ENCODE results near the gene PTPN22. TPM values are rescaled to one million over a fixed set of nuclear protein-coding genes. Genes with fewer than 3 reads are reported as not detected.

Gene PTPN22
- total and polyA plus RNA-seq, 7 donors: 0.71 to 4.4 (median 1.8) TPM

DNA sequence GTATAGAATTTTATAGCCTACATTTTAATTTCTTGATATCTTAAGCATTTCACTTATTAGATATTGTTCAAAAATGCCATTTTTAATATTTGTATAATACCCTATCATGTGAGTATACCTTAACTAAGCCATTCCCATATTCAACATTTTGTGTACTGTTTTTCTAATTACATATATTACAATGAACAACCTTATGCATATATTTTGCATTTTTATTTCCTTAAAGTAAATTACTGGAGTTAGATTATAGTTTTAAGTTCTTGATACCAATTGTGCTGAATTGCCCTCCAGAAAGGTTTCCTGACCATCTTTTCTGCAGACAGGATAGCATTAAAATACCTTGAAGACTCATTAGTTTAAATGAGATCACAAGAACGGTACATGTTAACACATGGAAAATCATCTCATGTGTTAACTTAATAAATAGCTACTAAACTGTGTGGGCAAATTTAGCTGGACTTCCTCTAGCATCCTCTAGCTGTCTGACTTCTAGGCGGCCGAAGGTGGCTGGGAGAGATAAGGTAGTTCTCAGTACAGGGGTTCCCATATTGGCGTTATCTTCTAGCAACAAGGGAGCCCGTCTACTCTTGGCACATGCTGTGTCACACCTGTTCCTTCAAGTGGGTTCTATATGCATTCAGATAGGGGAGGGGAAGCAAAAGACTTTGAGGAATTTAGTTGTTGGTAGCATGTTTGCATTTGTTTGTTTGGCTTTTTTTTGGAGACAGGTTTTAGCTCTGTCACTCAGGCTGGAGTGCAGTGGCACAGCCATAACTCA is 42.6 kb upstream of the PTPN22 start:
- H3K27me3 ChIP-seq: no peaks in the 10 kb centered on the region
- H3K4me3 ChIP-seq: no peak overlapping the region
- WGBS, 2 donors: 74 to 93% methylated on average over 5 of the region's 5 CpGs
- H3K4me1 ChIP-seq: peaks cover 0 to 18% (median 13%) of the 10 kb centered on the region in 4 donors
- TF ChIP-seq, protein P1, sequence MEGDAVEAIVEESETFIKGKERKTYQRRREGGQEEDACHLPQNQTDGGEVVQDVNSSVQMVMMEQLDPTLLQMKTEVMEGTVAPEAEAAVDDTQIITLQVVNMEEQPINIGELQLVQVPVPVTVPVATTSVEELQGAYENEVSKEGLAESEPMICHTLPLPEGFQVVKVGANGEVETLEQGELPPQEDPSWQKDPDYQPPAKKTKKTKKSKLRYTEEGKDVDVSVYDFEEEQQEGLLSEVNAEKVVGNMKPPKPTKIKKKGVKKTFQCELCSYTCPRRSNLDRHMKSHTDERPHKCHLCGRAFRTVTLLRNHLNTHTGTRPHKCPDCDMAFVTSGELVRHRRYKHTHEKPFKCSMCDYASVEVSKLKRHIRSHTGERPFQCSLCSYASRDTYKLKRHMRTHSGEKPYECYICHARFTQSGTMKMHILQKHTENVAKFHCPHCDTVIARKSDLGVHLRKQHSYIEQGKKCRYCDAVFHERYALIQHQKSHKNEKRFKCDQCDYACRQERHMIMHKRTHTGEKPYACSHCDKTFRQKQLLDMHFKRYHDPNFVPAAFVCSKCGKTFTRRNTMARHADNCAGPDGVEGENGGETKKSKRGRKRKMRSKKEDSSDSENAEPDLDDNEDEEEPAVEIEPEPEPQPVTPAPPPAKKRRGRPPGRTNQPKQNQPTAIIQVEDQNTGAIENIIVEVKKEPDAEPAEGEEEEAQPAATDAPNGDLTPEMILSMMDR (IDR thresholded peaks at IDR 0.05): no peak
- TF ChIP-seq POLR2AphosphoS5 (IDR thresholded peaks at IDR 0.05): no peak
- no peak for TF ChIP-seq EP300 (IDR thresholded peaks at IDR 0.05)
- TF ChIP-seq POLR2A (IDR thresholded peaks at IDR 0.05): no peak
- no peak for DNase-seq
- H3K9me3 ChIP-seq: no peaks in the 10 kb centered on the region
- intact Hi-C loops (cut with DNase I): no loop called here
- H3K27ac ChIP-seq: peak overlapping the region in 1 of 4 donors; percentile 63
- H3K36me3 ChIP-seq: peaks cover 0 to 28% (median 5%) of the 10 kb centered on the region in 4 donors

GRCh38 chr1:113913312-113913668 is 41.8 kb upstream of the PTPN22 start:
- 56 to 65% methylated on average over 3 of the region's 3 CpGs for WGBS, 2 donors
- intact Hi-C loops (cut with DNase I): no loop called here
- Histone ChIP-seq H3K27me3 (no peaks in the 10 kb centered on the region), H3K27ac (peak overlapping the region; percentile 63 to 80 (median 69)), H3K4me3 (peak overlapping the region in 1 of 4 donors; percentile 12), H3K36me3 (peaks cover 0 to 36% (median 8%) of the 10 kb centered on the region in 4 donors), H3K9me3 (no peaks in the 10 kb centered on the region), H3K4me1 (peaks cover 0 to 18% (median 13%) of the 10 kb centered on the region in 4 donors)
- TF ChIP-seq POLR2AphosphoS5 (IDR thresholded peaks at IDR 0.05) (no peak), EP300 (IDR thresholded peaks at IDR 0.05) (no peak), POLR2A (IDR thresholded peaks at IDR 0.05) (no peak)
- TF ChIP-seq, protein P1 (IDR thresholded peaks at IDR 0.05): no peak
- no peak for DNase-seq

DNA sequence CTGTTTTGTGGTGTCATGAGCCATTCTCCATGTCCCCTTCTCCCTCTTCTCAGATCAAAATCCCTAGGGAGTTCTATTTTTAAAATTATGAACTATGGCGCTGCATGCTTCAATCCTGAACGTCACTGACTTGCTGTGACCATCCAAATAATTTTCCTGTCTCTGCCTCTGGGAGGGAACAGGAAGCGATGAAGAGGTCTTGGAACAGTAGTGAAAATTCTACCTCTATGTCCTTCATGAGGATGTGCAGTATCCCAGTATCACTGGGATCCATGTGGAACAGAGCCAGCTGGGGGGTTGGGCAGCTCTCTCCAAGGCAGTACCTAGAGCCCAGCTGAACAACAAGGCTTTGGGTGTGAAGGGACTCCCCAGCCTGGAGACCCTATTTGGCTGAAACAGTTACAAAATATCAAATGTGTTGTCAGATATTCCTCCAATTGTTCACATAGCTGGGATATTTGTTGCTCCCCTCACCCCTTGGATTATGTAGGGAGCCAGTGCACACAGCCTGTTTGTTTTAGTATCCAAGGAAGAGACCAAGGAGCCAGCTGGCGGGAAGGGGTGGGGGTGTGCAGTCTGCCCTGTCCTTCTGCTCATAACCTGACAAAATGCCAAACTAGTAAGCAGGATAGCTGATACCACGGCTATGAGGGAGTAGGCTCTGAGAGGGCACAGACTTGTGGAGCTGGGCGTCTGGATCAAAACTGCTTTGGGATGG is 41.2 kb upstream of the PTPN22 start:
- TF ChIP-seq EP300 (IDR thresholded peaks at IDR 0.05) (no peak), POLR2AphosphoS5 (IDR thresholded peaks at IDR 0.05) (no peak), POLR2A (IDR thresholded peaks at IDR 0.05) (no peak)
- TF ChIP-seq, protein P1 (IDR thresholded peaks at IDR 0.05): no peak
- no peaks in the 10 kb centered on the region for H3K9me3 ChIP-seq
- no peaks in the 10 kb centered on the region for H3K27me3 ChIP-seq
- peak overlapping the region; percentile 63 to 80 (median 69) for H3K27ac ChIP-seq
- no peak for DNase-seq
- peak overlapping the region in 1 of 4 donors; percentile 12 for H3K4me3 ChIP-seq
- WGBS, 2 donors: 68 to 70% methylated on average over 6 of the region's 6 CpGs
- peaks cover 0 to 41% (median 10%) of the 10 kb centered on the region in 4 donors for H3K36me3 ChIP-seq
- intact Hi-C loops (cut with DNase I): no loop called here
- H3K4me1 ChIP-seq: peaks cover 0 to 18% (median 13%) of the 10 kb centered on the region in 4 donors

DNA sequence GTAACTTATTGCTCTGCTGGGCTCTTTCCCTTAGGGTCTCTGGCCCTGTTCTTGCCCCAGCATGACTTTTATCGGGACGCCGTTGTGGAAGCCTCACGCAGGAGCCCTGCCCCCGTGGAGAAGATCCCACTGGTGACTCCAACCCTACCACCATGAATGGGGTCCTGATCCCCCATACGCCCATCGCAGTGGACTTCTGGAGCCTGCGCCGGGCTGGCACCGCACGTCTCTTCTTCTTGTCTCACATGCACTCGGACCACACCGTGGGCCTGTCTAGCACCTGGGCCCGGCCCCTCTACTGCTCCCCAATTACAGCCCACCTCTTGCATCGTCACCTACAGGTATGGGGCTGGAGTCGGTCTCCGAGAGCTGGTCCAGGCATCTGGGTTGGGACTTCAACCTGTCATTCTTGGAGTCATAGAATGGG is 33.9 kb upstream of the PTPN22 start:
- intact Hi-C loops (cut with DNase I): loop anchor here (1.0 to 10.0 kb wide), 5 partner anchors 24 to 511 kb away; partner anchors contain the start of genes HIPK1, MAGI3, OLFML3 and RSBN1
- Histone ChIP-seq H3K27me3 (no peaks in the 10 kb centered on the region), H3K36me3 (peaks cover 0 to 45% (median 10%) of the 10 kb centered on the region in 4 donors), H3K4me3 (peak overlapping the region; percentile 67 to 81 (median 73)), H3K4me1 (peaks cover 0 to 23% (median 21%) of the 10 kb centered on the region in 4 donors), H3K9me3 (no peaks in the 10 kb centered on the region), H3K27ac (peak overlapping the region; percentile 87 to 95 (median 92))
- peak; percentile 77 for DNase-seq
- TF ChIP-seq POLR2A (IDR thresholded peaks at IDR 0.05) (no peak), EP300 (IDR thresholded peaks at IDR 0.05) (no peak), POLR2AphosphoS5 (IDR thresholded peaks at IDR 0.05) (no peak)
- TF ChIP-seq, protein P1 (IDR thresholded peaks at IDR 0.05): no peak
- WGBS, 2 donors: 1% methylated on average over 17 of the region's 17 CpGs

All from sigmoid colon (tissue), 7 donors.